Endodermal cell (in vitro differentiated cells): ENCODE results near the gene SFXN5. TPM values are rescaled to one million over a fixed set of nuclear protein-coding genes. Genes with fewer than 3 reads are reported as not detected.

Source experiments
- DNase-seq: peaks from one replicate; pipeline ENCODE4 v3.0.0-alpha.2; 2017
- H3K27ac ChIP-seq: 2 replicates; pipeline ENCODE4 v1.5.1; 2013; ENCODE audit warnings: mild to moderate bottlenecking, low read depth, low read length, moderate library complexity
- H3K27me3 ChIP-seq: 2 replicates; pipeline ENCODE4 v1.6.1; 2013; ENCODE audit warnings: mild to moderate bottlenecking, low read length, moderate library complexity; ENCODE audit not compliant: insufficient read depth, control insufficient read depth, poor library complexity, severe bottlenecking
- H3K36me3 ChIP-seq: 2 replicates; pipeline ENCODE4 v1.7.0; 2013; ENCODE audit warnings: mild to moderate bottlenecking, low read length, moderate library complexity; ENCODE audit not compliant: control insufficient read depth, insufficient read depth
- H3K4me1 ChIP-seq: one replicate; pipeline ENCODE4 v1.7.0; 2013; ENCODE audit warnings: low read length; ENCODE audit not compliant: control insufficient read depth, insufficient read depth
- H3K4me3 ChIP-seq: 2 replicates; pipeline ENCODE4 v1.5.1; 2013; ENCODE audit warnings: mild to moderate bottlenecking, low read length, moderate library complexity
- H3K9ac ChIP-seq: 2 replicates; pipeline ENCODE4 v1.6.1; 2013; ENCODE audit warnings: mild to moderate bottlenecking, low read length, moderate library complexity; ENCODE audit not compliant: poor library complexity, severe bottlenecking; ENCODE audit errors: extremely low read depth
- H3K9me3 ChIP-seq: 2 replicates; pipeline ENCODE4 v1.6.1; 2013; ENCODE audit warnings: mild to moderate bottlenecking, low read length, moderate library complexity; ENCODE audit not compliant: control insufficient read depth
- H3K27ac Mint-ChIP-seq: 2 replicates; pipeline ENCODE4 v1.8.0; 2020; ENCODE audit warnings: mixed read lengths
- H3K27me3 Mint-ChIP-seq: 2 replicates; pipeline ENCODE4 v1.8.0; 2021; ENCODE audit warnings: mild to moderate bottlenecking, mixed read lengths; ENCODE audit not compliant: insufficient read depth
- H3K36me3 Mint-ChIP-seq: 2 replicates; pipeline ENCODE4 v1.8.0; 2020; ENCODE audit warnings: low read depth, mixed read lengths
- H3K4me1 Mint-ChIP-seq: 2 replicates; pipeline ENCODE4 v1.8.0; 2020; ENCODE audit warnings: mixed read lengths
- H3K4me3 Mint-ChIP-seq: 2 replicates; pipeline ENCODE4 v1.8.0; 2020; ENCODE audit warnings: mild to moderate bottlenecking, moderate library complexity, mixed read lengths
- H3K9me3 Mint-ChIP-seq: 2 replicates; pipeline ENCODE4 v1.8.0; 2020; ENCODE audit warnings: mild to moderate bottlenecking, mixed read lengths
- WGBS, 2 experiments: methylation state at CpG; one replicate each; pipeline versions ENCODE4 v1.1.5 to v1.1.7; 2013; ENCODE audit warnings: missing lambda C conversion rate in 2 of 2, mixed read lengths in 1 of 2; ENCODE audit not compliant: insufficient coverage in 1 of 2, insufficient read length in 1 of 2; 5-methylcytosine and 5-hydroxymethylcytosine counted together
- total RNA-seq, 2 donors: library from RNA; stranded (reverse); fragmentation: NEBNext Ultra II Directional in 1 of 2; extraction: Animal tissue kit (Norgen Biotek cat#: 25700) in 1 of 2; gene quantifications; 2 replicates in 1 of 2; 3 replicates in 1 of 2; pipeline ENCODE4 v1.2.1, GENCODE V29; 2021
- TF ChIP-seq, protein P1 (sequence below): fragments of 200-600 bp; sonication (generic); conservative IDR thresholded peaks from 2 replicates; pipeline ENCODE4 v1.5.0; 2021; ENCODE audit warnings: antibody characterized with exemption, mild to moderate bottlenecking

The SFXN5 gene
- total RNA-seq, 2 donors from 2014 or later = 30.7 to 32.8 TPM

DNA sequence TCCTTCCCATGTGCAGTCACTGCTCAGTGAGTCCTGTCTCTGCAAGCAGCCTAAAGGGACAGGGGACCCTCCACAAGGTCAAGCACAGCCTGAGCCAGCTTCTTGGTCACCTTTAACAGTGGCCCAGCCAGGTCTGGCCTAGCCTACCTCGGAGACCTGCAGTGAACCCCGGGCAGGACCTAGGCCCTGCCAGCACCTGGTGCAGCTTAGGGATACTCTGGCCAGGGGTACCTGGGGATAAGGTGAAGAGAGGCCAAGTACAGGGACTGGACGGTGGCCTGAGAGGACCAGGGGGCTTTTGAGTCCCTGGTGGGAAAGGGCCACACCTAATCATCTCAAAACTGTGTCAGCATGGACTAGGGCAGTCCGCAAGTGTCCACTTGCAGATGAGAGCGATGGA is 86.4 kb downstream of the SFXN5 start:
- Mint-ChIP-seq H3K27me3 (no peaks in the 10 kb centered on the region), H3K4me3 (no peak overlapping the region), H3K27ac (no peak overlapping the region), H3K9me3 (no peaks in the 10 kb centered on the region), H3K4me1 (peaks cover 8% of the 10 kb centered on the region), H3K36me3 (peaks cover 2% of the 10 kb centered on the region)
- Histone ChIP-seq H3K9ac (no peak overlapping the region), H3K4me1 (peaks cover 9% of the 10 kb centered on the region), H3K9me3 (no peaks in the 10 kb centered on the region), H3K27me3 (no peaks in the 10 kb centered on the region), H3K4me3 (no peak overlapping the region), H3K27ac (no peak overlapping the region), H3K36me3 (no peaks in the 10 kb centered on the region)
- WGBS, 2 experiments = 92% methylated on average over 5 of the region's 5 CpGs; no CpG with 5 or more reads in 1 of the 2 experiments
- TF ChIP-seq, protein P1, sequence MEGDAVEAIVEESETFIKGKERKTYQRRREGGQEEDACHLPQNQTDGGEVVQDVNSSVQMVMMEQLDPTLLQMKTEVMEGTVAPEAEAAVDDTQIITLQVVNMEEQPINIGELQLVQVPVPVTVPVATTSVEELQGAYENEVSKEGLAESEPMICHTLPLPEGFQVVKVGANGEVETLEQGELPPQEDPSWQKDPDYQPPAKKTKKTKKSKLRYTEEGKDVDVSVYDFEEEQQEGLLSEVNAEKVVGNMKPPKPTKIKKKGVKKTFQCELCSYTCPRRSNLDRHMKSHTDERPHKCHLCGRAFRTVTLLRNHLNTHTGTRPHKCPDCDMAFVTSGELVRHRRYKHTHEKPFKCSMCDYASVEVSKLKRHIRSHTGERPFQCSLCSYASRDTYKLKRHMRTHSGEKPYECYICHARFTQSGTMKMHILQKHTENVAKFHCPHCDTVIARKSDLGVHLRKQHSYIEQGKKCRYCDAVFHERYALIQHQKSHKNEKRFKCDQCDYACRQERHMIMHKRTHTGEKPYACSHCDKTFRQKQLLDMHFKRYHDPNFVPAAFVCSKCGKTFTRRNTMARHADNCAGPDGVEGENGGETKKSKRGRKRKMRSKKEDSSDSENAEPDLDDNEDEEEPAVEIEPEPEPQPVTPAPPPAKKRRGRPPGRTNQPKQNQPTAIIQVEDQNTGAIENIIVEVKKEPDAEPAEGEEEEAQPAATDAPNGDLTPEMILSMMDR = no peak
- no peak for DNase-seq

DNA sequence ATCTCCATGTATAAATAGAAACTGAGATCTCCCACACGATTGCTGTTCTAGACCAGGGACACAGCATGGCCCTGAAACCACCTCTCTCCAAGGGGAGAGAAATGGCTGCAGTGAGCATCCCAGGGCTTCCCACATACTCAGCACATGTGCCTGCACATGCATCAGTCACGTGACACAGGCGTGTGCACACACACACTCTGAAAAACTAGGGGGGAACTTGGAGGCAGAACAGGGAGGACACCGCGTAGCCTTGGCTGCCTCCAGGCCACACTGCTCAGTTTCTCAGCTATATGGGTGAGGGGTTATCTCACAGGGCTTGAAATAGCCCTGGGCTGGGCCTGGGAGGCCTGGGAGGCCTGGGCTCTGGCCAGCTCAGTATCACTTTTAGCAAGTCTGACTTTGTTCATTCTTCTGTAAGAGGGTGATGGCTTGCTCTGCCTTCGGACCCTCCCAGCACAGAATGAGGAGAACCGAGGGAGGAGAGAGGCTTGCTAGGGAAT is 87.3 kb downstream of the SFXN5 start:
- Mint-ChIP-seq H3K4me1 (peaks cover 8% of the 10 kb centered on the region), H3K4me3 (no peak overlapping the region), H3K27ac (no peak overlapping the region), H3K27me3 (no peaks in the 10 kb centered on the region), H3K9me3 (no peaks in the 10 kb centered on the region), H3K36me3 (peaks cover 2% of the 10 kb centered on the region)
- 94 to 100% methylated on average over 4 to 7 of the region's 7 CpGs for WGBS, 2 experiments
- H3K9ac ChIP-seq = no peak overlapping the region
- H3K4me3 ChIP-seq = no peak overlapping the region
- no peak for DNase-seq
- no peaks in the 10 kb centered on the region for H3K9me3 ChIP-seq
- H3K27me3 ChIP-seq = no peaks in the 10 kb centered on the region
- TF ChIP-seq, protein P1 = no peak
- no peak overlapping the region for H3K27ac ChIP-seq
- H3K36me3 ChIP-seq = no peaks in the 10 kb centered on the region
- peaks cover 9% of the 10 kb centered on the region for H3K4me1 ChIP-seq

DNA sequence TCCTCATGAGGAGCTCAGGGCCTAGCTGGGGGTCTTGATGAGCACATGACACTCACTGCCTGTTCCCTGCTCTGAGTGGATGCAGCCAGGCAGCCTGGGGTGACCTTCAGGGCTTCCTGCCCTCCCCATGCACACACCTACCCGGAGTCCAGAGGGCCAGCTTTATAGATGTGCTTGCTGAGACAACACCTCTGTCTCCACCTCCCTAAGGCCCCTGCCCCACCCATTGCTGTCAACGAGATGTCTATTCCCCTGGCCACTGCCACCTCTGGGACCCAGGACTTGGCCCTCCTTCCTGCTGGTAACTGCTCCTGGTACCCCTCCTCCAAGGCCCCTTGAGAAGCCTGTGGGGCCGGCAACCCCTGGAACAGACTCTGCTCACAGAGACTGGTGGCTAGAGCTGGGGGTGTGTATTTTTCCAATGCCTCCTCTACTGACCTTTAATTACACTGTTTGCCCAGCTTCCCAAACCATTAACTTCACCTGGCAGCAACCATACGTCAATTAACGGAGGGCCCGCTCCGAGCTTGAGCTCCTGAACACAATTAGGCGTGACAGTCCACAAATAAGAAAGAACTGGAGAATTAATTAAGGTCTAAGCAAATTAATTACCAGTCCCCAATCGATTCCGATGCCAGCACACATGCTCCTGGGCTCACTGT is 87.9 kb downstream of the SFXN5 start:
- TF ChIP-seq, protein P1 = no peak
- Histone ChIP-seq H3K4me1 (peaks cover 9% of the 10 kb centered on the region), H3K4me3 (no peak overlapping the region), H3K27ac (no peak overlapping the region), H3K9me3 (no peaks in the 10 kb centered on the region), H3K36me3 (no peaks in the 10 kb centered on the region), H3K27me3 (no peaks in the 10 kb centered on the region), H3K9ac (no peak overlapping the region)
- Mint-ChIP-seq H3K36me3 (peaks cover 2% of the 10 kb centered on the region), H3K9me3 (no peaks in the 10 kb centered on the region), H3K4me1 (peaks cover 8% of the 10 kb centered on the region), H3K27me3 (no peaks in the 10 kb centered on the region), H3K27ac (no peak overlapping the region), H3K4me3 (no peak overlapping the region)
- DNase-seq = no peak
- WGBS, 2 experiments = 92 to 96% methylated on average over 4 to 10 of the region's 10 CpGs
